Spinal cord (tissue), 10 donors: Measurements from ENCODE around the gene CCDC186. TPM values are rescaled to one million over a fixed set of nuclear protein-coding genes. Genes with fewer than 3 reads are reported as not detected.

ENCODE experiments used
- DNase-seq, 6 donors: peaks; one replicate each; pipeline versions ENCODE4 v3.0.0 to v3.0.0-alpha.2; 2013 to 2015; ENCODE audit warnings: low spot score in 6 of 6, low read depth in 4 of 6
- H3K27ac ChIP-seq: one replicate; pipeline ENCODE4 v1.5.1; 2013; ENCODE audit warnings: low read depth, low read length, control low read depth
- H3K27me3 ChIP-seq: one replicate; pipeline ENCODE4 v1.6.1; 2013; ENCODE audit warnings: low read length; ENCODE audit not compliant: control insufficient read depth, insufficient read depth
- H3K36me3 ChIP-seq: one replicate; pipeline ENCODE4 v1.6.1; 2013; ENCODE audit warnings: low read length; ENCODE audit not compliant: control insufficient read depth, insufficient read depth
- H3K4me1 ChIP-seq: one replicate; pipeline ENCODE4 v1.6.1; 2013; ENCODE audit warnings: low read length; ENCODE audit not compliant: control insufficient read depth, insufficient read depth
- H3K4me3 ChIP-seq: one replicate; pipeline ENCODE4 v1.5.1; 2013; ENCODE audit warnings: low read depth, low read length, control low read depth
- H3K9me3 ChIP-seq: one replicate; pipeline ENCODE4 v1.6.1; 2013; ENCODE audit warnings: low read length; ENCODE audit not compliant: control insufficient read depth, insufficient read depth
- WGBS: methylation state at CpG from one replicate; pipeline ENCODE4 v1.1.5; 2013; ENCODE audit warnings: missing lambda C conversion rate; ENCODE audit not compliant: insufficient coverage; 5-methylcytosine and 5-hydroxymethylcytosine counted together
- long read RNA-seq, 4 donors: transcript quantifications; one replicate each; lab custom pipeline, GENCODE V29; 2026
- polyA plus RNA-seq, 2 donors: library from polyadenylated mRNA; unstranded; fragments of 120-200 nt; gene quantifications; one replicate each; pipeline ENCODE4 v1.2.1, GENCODE V29; 2013; ENCODE audit not compliant: insufficient read length in 2 of 2
- total RNA-seq, 2 donors: library from RNA; depleted of rRNA in 1 of 2; stranded (reverse); fragments of 120-200 nt in 1 of 2; fragments of >200 nt in 1 of 2; gene quantifications; one replicate each; pipeline versions ENCODE4 v1.2.3 to v1.2.4, GENCODE V29; 2013 to 2014
- donor health status: healthy.

Gene CCDC186
- total RNA-seq (10 to 100 TPM; 25.8 to 50.7 TPM), polyA plus RNA-seq (10 to 100 TPM; 18.0 to 19.0 TPM)
- long read RNA-seq, donor 1, partial matches to known transcripts = 0 of 2 reads
- long read RNA-seq, donor 1, other reads (novel, unspliced or antisense) = 0 of 2 reads
- long read RNA-seq, donor 2, partial matches to known transcripts = 0 of 2 reads
- long read RNA-seq, donor 2, other reads (novel, unspliced or antisense) = 0 of 2 reads
- long read RNA-seq, donor 3, partial matches to known transcripts = 0 of 3 reads
- long read RNA-seq, donor 3, other reads (novel, unspliced or antisense) = 0 of 3 reads
- long read RNA-seq, donor 4, transcript CCDC186-202 (2 exons, 1,928 nt) = major isoform, 7 of 9 reads
- long read RNA-seq, donor 4, partial matches to known transcripts = 0 of 9 reads
- long read RNA-seq, donor 4, other reads (novel, unspliced or antisense) = 0 of 9 reads

DNA sequence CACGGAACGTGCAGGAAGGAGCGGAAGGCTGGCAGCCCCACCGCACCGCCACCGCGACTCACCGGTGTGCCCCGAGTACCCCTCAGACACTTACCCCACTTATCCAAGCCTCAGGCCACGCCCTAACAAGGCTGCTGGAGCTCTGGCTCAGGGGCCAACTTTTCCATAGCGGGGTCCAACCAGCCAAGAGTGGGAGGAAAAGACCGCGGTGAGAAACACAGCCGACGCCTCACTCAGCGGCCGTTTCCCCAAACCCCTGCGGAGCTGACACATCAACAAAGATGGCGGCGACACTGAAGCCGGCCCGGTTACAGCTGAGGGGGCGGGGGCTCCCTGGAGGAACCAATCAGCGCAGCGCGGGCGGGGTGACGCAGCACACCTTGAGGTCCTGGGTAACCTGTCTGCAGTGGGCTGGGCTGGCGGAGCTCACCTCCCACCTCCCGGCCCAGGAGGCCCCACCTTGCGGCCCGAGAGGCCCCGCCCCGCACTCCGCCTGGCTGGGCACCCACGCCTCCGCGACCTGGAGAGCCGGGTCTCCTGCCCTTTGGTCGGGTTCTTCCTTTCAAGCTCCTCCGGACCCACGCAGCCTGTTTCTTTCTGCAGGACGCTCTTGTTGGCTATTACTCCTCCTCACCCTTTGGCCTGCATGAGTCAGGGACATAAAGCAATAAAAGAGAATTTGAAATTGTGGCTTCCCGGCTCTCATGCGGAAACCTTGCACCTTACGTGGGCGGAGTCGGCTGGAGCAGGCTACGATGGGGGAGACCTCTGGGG, at the start of gene CCDC186:
Gene CCDC186 (minus strand): TSS at position 283 of the 774 bp plus-strand sequence. CDS start 10,935 bp downstream, outside the sequence.
- peak; percentile 64 to 98 (median 81) for DNase-seq
- Histone ChIP-seq H3K27me3 (no peaks in the 10 kb centered on the region), H3K4me3 (peak within 1 kb of the TSS; percentile 94), H3K27ac (peak within 1 kb of the TSS; percentile 83), H3K36me3 (no peaks in the 10 kb centered on the region), H3K4me1 (peaks cover 6% of the 10 kb centered on the region), H3K9me3 (no peaks in the 10 kb centered on the region)
- WGBS = under 1% methylated on average over 48 of the region's 49 CpGs

DNA sequence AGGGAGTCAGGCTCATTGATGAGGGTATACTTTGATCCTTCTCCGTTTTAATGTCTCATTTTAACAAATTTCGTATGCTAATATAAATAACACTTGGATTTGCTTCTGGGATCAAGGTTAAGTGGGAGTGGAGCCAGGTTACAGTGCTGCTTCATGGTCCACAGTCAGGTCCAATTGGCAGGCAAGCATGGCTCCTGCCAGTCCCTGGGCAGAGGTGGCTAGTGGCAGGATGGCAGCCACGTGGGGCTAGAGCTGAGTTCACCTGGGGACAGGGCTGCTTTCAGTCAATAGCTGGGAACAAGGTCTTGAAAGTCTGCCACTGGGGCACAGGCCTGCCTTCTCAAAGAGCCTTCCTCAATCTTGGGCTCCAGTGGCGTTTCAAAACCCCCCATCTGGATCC, 49.1 kb upstream of the CCDC186 start:
- no peaks in the 10 kb centered on the region for H3K27me3 ChIP-seq
- no peak overlapping the region for H3K27ac ChIP-seq
- H3K36me3 ChIP-seq = no peaks in the 10 kb centered on the region
- no peak for DNase-seq
- no peak overlapping the region for H3K4me3 ChIP-seq
- WGBS = 54% methylated on average over 1 of the region's 4 CpGs
- no peaks in the 10 kb centered on the region for H3K9me3 ChIP-seq
- H3K4me1 ChIP-seq = no peaks in the 10 kb centered on the region

DNA sequence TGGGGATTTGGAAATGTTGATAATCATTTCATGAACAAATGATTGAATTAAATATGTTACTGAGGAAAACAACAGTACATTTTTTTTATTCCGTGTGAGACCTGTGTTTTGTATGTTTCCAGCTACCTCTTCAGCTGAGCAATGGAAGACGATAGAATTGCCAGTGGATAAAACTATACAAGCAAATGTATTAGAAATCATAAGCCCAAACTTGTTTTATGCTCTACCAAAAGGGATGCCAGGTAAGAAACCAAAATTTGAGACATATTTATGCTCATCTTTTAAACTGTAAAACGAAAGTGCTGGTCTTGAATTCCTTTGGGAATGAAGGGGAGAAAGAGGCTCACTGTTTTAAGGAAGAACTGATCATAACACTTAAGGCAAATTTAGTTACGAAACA, 47.2 kb upstream of the CCDC186 start:
- Histone ChIP-seq H3K36me3 (no peaks in the 10 kb centered on the region), H3K4me3 (no peak overlapping the region), H3K9me3 (no peaks in the 10 kb centered on the region), H3K27me3 (no peaks in the 10 kb centered on the region), H3K27ac (no peak overlapping the region), H3K4me1 (no peaks in the 10 kb centered on the region)
- no peak for DNase-seq
- no CpG with 5 or more reads among the region's 4 CpGs for WGBS

DNA sequence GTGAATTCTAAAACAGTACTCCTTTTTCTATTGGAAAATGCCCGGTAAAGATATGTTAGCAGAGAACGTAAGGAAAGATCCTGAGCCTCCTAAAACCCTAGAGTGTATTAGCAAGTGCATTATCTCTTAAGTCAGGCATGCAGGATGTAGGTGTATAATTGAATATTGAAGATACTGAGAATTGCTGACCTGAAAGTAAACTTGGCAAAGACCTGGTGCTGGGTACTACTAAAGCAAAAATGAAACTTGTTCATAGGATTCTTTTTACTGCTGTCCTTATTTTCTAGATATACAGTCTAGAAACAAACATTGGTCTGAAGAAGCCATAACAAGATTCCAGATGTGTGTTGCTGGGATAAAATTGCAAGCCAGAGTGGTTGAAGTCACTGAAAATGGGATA, 46.3 kb upstream of the CCDC186 start:
- WGBS = 50% methylated on average over 1 of the region's 2 CpGs
- Histone ChIP-seq H3K36me3 (no peaks in the 10 kb centered on the region), H3K4me3 (no peak overlapping the region)

DNA sequence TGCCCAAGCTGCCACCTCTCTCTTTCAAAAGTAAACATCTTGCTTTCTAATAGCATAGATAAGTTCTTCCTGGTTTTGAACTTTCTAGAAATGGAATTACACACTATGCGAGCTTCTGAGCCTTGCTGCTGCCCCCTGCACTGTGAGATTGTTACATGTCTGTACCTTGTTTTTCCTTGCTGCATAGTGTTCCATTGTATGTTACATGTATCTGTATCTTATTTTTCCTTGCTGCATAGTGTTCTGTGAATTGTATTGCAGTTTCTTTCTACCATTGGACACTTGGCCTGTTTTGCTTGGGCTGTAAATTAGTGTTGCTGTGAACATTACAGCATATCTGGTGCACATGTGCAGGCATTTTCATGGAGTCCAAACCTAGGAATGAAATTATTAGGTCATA, 41.0 kb upstream of the CCDC186 start:
- no peak for DNase-seq
- H3K9me3 ChIP-seq = no peaks in the 10 kb centered on the region
- H3K27ac ChIP-seq = no peak overlapping the region
- H3K27me3 ChIP-seq = no peaks in the 10 kb centered on the region
- H3K4me1 ChIP-seq = no peaks in the 10 kb centered on the region
- WGBS = no CpG with 5 or more reads among the region's 1 CpG
- H3K4me3 ChIP-seq = no peak overlapping the region
- no peaks in the 10 kb centered on the region for H3K36me3 ChIP-seq

More for the DNA sequence above, 46.3 kb upstream of the CCDC186 start:
- no peaks in the 10 kb centered on the region for H3K4me1 ChIP-seq
- no peak overlapping the region for H3K27ac ChIP-seq
- no peaks in the 10 kb centered on the region for H3K9me3 ChIP-seq
- DNase-seq = no peak
- H3K27me3 ChIP-seq = no peaks in the 10 kb centered on the region

DNA sequence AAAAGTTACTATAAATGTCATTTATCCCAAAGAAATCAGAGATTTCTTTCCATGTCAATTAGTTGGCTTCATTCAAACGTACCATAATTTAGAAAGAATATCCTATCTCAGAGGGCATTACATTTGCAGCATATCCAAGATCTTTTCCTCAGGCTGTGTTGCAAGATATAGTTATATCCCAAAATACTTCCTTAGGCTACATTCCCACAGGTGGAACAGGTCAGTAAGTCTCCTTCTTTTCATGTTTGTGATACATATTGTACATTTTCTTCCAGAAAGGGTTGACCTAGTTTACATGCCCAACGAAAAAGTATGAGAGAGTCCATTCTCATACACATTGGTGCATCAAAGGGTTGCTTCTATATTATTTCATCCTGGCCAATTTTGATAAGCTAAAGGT, 38.1 kb upstream of the CCDC186 start:
- no CpG with 5 or more reads among the region's 2 CpGs for WGBS
- Histone ChIP-seq H3K27ac (no peak overlapping the region), H3K27me3 (no peaks in the 10 kb centered on the region), H3K4me1 (no peaks in the 10 kb centered on the region), H3K36me3 (no peaks in the 10 kb centered on the region), H3K9me3 (no peaks in the 10 kb centered on the region), H3K4me3 (no peak overlapping the region)
- DNase-seq = no peak

DNA sequence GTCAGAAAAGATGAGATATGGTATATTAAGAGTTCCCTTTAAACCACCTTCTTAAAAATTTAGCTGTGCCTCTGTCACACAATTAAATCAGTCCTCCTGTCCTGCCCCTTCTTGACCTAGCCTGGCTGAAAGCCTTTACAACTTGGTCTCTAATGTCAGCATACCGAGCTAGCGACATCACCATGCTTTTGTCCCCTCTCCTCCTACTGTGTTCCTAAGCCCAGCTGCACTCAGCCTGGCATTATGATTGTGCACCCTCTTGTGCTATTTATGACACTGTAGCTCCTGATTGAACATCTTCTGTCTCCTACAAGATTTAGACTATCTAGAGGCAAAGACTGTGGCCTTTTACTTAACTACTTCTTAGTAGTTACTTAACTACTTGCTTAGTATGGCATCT, 34.3 kb upstream of the CCDC186 start:
- H3K36me3 ChIP-seq = no peaks in the 10 kb centered on the region
- no peak overlapping the region for H3K27ac ChIP-seq
- 47% methylated on average over 2 of the region's 2 CpGs for WGBS
- H3K27me3 ChIP-seq = no peaks in the 10 kb centered on the region
- H3K4me1 ChIP-seq = no peaks in the 10 kb centered on the region
- DNase-seq = no peak
- no peak overlapping the region for H3K4me3 ChIP-seq
- no peaks in the 10 kb centered on the region for H3K9me3 ChIP-seq

DNA sequence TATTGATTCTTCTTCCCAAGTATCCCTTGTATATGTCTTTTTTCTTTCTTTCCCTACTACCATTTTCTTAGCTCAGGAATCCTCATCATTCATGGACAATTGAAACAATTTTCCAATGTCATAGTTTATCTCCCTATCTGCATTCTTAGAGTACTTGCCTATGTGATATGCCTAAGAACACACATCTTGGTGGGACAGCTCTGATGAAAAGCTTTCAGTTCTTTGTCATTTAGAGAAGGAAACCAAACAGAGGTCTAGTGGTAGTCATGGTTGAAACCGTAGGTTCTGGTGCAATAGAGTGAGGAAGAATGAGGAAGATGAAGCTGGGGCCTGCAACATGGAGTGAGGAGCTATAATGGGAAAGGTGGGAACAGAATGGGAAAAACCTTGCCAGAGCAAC, 33.3 kb upstream of the CCDC186 start:
- Histone ChIP-seq H3K4me1 (no peaks in the 10 kb centered on the region), H3K36me3 (no peaks in the 10 kb centered on the region), H3K27me3 (no peaks in the 10 kb centered on the region), H3K4me3 (no peak overlapping the region), H3K27ac (no peak overlapping the region), H3K9me3 (no peaks in the 10 kb centered on the region)
- WGBS = 88% methylated on average over 1 of the region's 1 CpG
- no peak for DNase-seq

DNA sequence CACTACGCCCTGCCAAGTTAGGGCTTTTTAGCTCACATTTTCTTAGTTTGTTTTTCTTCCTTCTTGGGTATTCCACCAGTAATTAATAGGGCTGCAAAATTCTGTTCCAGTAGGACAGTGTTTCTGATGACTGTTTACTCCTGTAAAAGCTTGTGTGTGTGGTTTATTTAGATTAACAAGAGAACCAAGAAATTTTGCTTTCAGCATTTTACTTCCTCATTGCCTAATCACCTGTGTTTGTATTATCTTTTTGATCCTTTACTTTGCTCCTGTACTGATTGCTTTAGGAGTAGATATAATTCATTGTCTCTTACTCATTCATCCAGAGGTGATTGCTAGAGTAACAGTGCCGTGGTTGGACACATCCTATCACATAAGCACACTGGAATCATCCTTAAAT, 32.9 kb upstream of the CCDC186 start:
- WGBS = 92% methylated on average over 2 of the region's 2 CpGs
- no peak overlapping the region for H3K27ac ChIP-seq
- H3K36me3 ChIP-seq = no peaks in the 10 kb centered on the region
- DNase-seq = no peak
- no peaks in the 10 kb centered on the region for H3K9me3 ChIP-seq
- H3K4me1 ChIP-seq = no peaks in the 10 kb centered on the region
- H3K27me3 ChIP-seq = no peaks in the 10 kb centered on the region
- H3K4me3 ChIP-seq = no peak overlapping the region
